Inflammatory macrophage (primary cell): ENCODE measurements around the gene DHTKD1.
A peak's percentile ranks its signal among the peaks of the same experiment; 100 is the strongest.

Source experiments
- DNase-seq, 2 donors: peaks; one replicate each; pipeline ENCODE4 v3.0.0-alpha.2; 2020 to 2022
- total RNA-seq, 18 experiments: gene quantifications; one replicate each; lab custom pipeline; 2026; ENCODE audit warnings: mixed read lengths in 6 of 18, inconsistent platforms in 2 of 18; lab: John Stamatoyannopoulos, UW

Gene DHTKD1
- 14.5 to 30.6 (median 24.2) reads per million in 18 experiments for total RNA-seq

- peak; percentile 99 for DNase-seq
Observed at GRCh38 chr10:12068449-12069269, at the start of gene DHTKD1. DHTKD1 (plus strand) TSS chr10:12068954; CDS start chr10:12069034, 80 bp downstream.

- no peak for DNase-seq
Observed at GRCh38 chr10:12019283-12019971, 49.3 kb upstream of the DHTKD1 start.

- DNase-seq, result no peak
Observed at GRCh38 chr10:12020574-12020973, 48.2 kb upstream of the DHTKD1 start.

- no peak for DNase-seq
Observed at GRCh38 chr10:12022580-12023257, 46.0 kb upstream of the DHTKD1 start.

GRCh38 chr10:12025591-12025990 lies 43.2 kb upstream of the DHTKD1 start:
- no peak for DNase-seq

- DNase-seq, result no peak
Observed at GRCh38 chr10:12027539-12027938, 41.2 kb upstream of the DHTKD1 start.

- DNase-seq, result no peak
Observed at GRCh38 chr10:12031404-12031803, 37.4 kb upstream of the DHTKD1 start.

- DNase-seq, result no peak
Observed at GRCh38 chr10:12036073-12036655, 32.6 kb upstream of the DHTKD1 start.

GRCh38 chr10:12041766-12042408 lies 26.9 kb upstream of the DHTKD1 start:
- DNase-seq, result peak; percentile 18 to 37

GRCh38 chr10:12042409-12042796 lies 26.4 kb upstream of the DHTKD1 start:
- DNase-seq, result peak in 1 of 2 donors; percentile 9

GRCh38 chr10:12042797-12043651 lies 25.7 kb upstream of the DHTKD1 start, which contains the start of gene UPF2:
UPF2 (minus strand) TSS chr10:12042809; CDS start chr10:12035423, 7,386 bp downstream.
- peak; percentile 99 for DNase-seq

- DNase-seq, result no peak
Observed at GRCh38 chr10:12045596-12045995, 23.2 kb upstream of the DHTKD1 start.

- no peak for DNase-seq
Observed at GRCh38 chr10:12048547-12048946, 20.2 kb upstream of the DHTKD1 start.

GRCh38 chr10:12050528-12050927 lies 18.2 kb upstream of the DHTKD1 start:
- DNase-seq, result no peak

GRCh38 chr10:12051241-12051640 lies 17.5 kb upstream of the DHTKD1 start:
- peak; percentile 58 to 65 for DNase-seq

- no peak for DNase-seq
Observed at GRCh38 chr10:12055732-12056131, 13.0 kb upstream of the DHTKD1 start.

- no peak for DNase-seq
Observed at GRCh38 chr10:12056748-12057147, 12.0 kb upstream of the DHTKD1 start.

GRCh38 chr10:12061124-12061523 lies 7.6 kb upstream of the DHTKD1 start:
- DNase-seq, result no peak

GRCh38 chr10:12062754-12063482 lies 5.8 kb upstream of the DHTKD1 start:
- DNase-seq, result no peak

GRCh38 chr10:12063483-12063818 lies 5.3 kb upstream of the DHTKD1 start:
- DNase-seq, result no peak

GRCh38 chr10:12067336-12067735 lies 1.4 kb upstream of the DHTKD1 start:
- DNase-seq, result no peak
